Gastrocnemius medialis (tissue), 4 donors: ENCODE data around the gene TMF1. TPM values are rescaled to one million over a fixed set of nuclear protein-coding genes. Genes with fewer than 3 reads are reported as not detected.

Experiments used
- ATAC-seq, 2 donors: fragments of 150-250 bp; one replicate each; pipeline ENCODE4 v1.9.1; 2016
- DNase-seq, 2 donors: peaks; one replicate each; pipeline ENCODE4 v3.0.0-alpha.2; 2019
- H3K27ac ChIP-seq, 4 donors: fragments of 200-600 bp; sonication (generic); 1 replicate in 1 of 4; 2 replicates in 3 of 4; pipeline ENCODE4 v1.5.1; 2016 to 2018; ENCODE audit warnings: mild to moderate bottlenecking in 2 of 4, moderate library complexity in 1 of 4
- H3K27me3 ChIP-seq, 3 donors: fragments of 200-600 bp; sonication (generic) in 2 of 3; 1 replicate in 1 of 3; 2 replicates in 2 of 3; pipeline versions ENCODE4 v1.5.1 to v1.6.0; 2016 to 2019; ENCODE audit warnings: mild to moderate bottlenecking in 1 of 3, moderate library complexity in 1 of 3
- H3K36me3 ChIP-seq, 2 donors: fragments of 200-600 bp; sonication (generic) in 1 of 2; one replicate each; pipeline ENCODE4 v1.5.1; 2017 to 2018
- H3K4me1 ChIP-seq, 2 donors: fragments of 200-600 bp; sonication (generic) in 1 of 2; one replicate each; pipeline ENCODE4 v1.5.1; 2016 to 2017; ENCODE audit warnings: mild to moderate bottlenecking in 2 of 2
- H3K4me3 ChIP-seq, 4 donors: fragments of 200-600 bp; sonication (generic) in 3 of 4; 1 replicate in 1 of 4; 2 replicates in 3 of 4; pipeline ENCODE4 v1.5.1; 2016 to 2019; ENCODE audit warnings: mild to moderate bottlenecking in 2 of 4
- H3K9me3 ChIP-seq, 3 donors: fragments of 200-600 bp; sonication (generic) in 2 of 3; 1 replicate in 1 of 3; 2 replicates in 2 of 3; pipeline ENCODE4 v1.5.1; 2016 to 2019
- POLR2A ChIP-seq, 2 donors: fragments of 450-650 bp; IDR thresholded peaks; one replicate each; pipeline ENCODE4 v1.6.1; 2017; ENCODE audit warnings: antibody characterized with exemption in 2 of 2, mild to moderate bottlenecking in 2 of 2, moderate library complexity in 2 of 2
- in situ Hi-C, 4 donors: fragments of 200-750 bp; cut with MboI; loops; one replicate each; pipeline versions ENCODE4 v1.15.0 to v1.8.0; 2017; ENCODE audit warnings: low sequenced_read_pairs in 4 of 4
- intact Hi-C: fragments of 100-400 bp; cut with DNase I; formaldehyde crosslinking; loops from one replicate; pipeline ENCODE4 v1.15.1; 2023; ENCODE audit warnings: low total_unique reads
- microRNA counts, 2 donors: library from miRNA; unstranded; fragments of <30 nt; microRNA quantifications; one replicate each; lab custom pipeline; 2016
- microRNA-seq, 2 donors: library from miRNA; unstranded; fragments of <30 nt; microRNA quantifications; one replicate each; pipeline ENCODE4, GENCODE V29; 2016; ENCODE audit warnings: borderline replicate concordance in 2 of 2
- total RNA-seq, 4 donors: library from RNA; depleted of rRNA; stranded (reverse); fragments of >200 nt; gene quantifications; one replicate each; pipeline versions ENCODE4 v1.1.0 to v1.2.3, GENCODE V29; 2016
- TF ChIP-seq, protein P1 (sequence below), 5 experiments: fragments of 450-650 bp in 3 of 5; fragments of 200-600 bp in 2 of 5; sonication (generic) in 2 of 5; IDR thresholded peaks in 4 of 5; conservative IDR thresholded peaks in 1 of 5; 1 replicate in 4 of 5; 2 replicates in 1 of 5; pipeline ENCODE4 v1.5.1; 2016 to 2019; ENCODE audit warnings: antibody characterized with exemption in 5 of 5, mild to moderate bottlenecking in 3 of 5, moderate library complexity in 3 of 5

TMF1 gene
- total RNA-seq, 4 donors from 2014 or later: 27.0 to 49.6 (median 33.5) TPM

GRCh38 chr3:68974711-68975110 lies 77.4 kb downstream of the TMF1 start:
- TF ChIP-seq, protein P1, sequence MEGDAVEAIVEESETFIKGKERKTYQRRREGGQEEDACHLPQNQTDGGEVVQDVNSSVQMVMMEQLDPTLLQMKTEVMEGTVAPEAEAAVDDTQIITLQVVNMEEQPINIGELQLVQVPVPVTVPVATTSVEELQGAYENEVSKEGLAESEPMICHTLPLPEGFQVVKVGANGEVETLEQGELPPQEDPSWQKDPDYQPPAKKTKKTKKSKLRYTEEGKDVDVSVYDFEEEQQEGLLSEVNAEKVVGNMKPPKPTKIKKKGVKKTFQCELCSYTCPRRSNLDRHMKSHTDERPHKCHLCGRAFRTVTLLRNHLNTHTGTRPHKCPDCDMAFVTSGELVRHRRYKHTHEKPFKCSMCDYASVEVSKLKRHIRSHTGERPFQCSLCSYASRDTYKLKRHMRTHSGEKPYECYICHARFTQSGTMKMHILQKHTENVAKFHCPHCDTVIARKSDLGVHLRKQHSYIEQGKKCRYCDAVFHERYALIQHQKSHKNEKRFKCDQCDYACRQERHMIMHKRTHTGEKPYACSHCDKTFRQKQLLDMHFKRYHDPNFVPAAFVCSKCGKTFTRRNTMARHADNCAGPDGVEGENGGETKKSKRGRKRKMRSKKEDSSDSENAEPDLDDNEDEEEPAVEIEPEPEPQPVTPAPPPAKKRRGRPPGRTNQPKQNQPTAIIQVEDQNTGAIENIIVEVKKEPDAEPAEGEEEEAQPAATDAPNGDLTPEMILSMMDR (IDR thresholded peaks at IDR 0.05 in 4 of 5, conservative IDR thresholded peaks at IDR 0.05 in 1 of 5): no peak
- no peak for TF ChIP-seq POLR2A (IDR thresholded peaks at IDR 0.05)
- no peaks in the 10 kb centered on the region for H3K4me1 ChIP-seq
- H3K27me3 ChIP-seq: no peaks in the 10 kb centered on the region
- DNase-seq: no peak
- no peak for ATAC-seq
- in situ Hi-C loops (no loop called here), intact Hi-C loops (no loop called here)
- H3K4me3 ChIP-seq: no peak overlapping the region
- H3K9me3 ChIP-seq: no peaks in the 10 kb centered on the region
- H3K27ac ChIP-seq: no peak overlapping the region
- H3K36me3 ChIP-seq: peaks cover 0 to 56% of the 10 kb centered on the region in 2 donors

DNA sequence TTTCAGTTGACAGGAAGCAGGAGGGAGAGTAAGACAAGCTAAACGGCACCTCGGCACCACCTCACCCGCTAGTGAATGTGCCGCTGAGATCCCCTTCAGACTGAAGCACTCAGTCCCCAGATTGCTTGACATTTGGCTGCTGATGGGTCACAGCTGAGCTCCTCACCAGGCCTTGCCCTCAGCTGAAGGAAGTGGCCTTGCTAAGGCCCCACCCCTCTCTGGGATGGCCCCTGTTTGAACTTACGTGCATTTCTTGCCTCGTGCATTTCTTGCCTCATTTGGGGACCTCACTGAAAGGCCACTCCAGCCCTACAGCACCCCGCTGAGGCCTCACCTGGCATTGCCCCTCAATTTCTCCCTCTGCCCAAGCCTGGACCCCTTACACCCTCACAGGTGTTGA lies 78.5 kb downstream of the TMF1 start:
- in situ Hi-C loops: no loop called here

GRCh38 chr3:68972358-68972979 lies 79.7 kb downstream of the TMF1 start:
- H3K4me3 ChIP-seq: no peak overlapping the region
- in situ Hi-C loops: no loop called here
- H3K27me3 ChIP-seq: no peaks in the 10 kb centered on the region
- DNase-seq (no peak), ATAC-seq (peak in 1 of 2 donors; percentile 58)
- H3K4me1 ChIP-seq: no peaks in the 10 kb centered on the region
- H3K9me3 ChIP-seq: no peaks in the 10 kb centered on the region
- H3K36me3 ChIP-seq: peaks cover 0 to 34% of the 10 kb centered on the region in 2 donors
- intact Hi-C loops: no loop called here
- TF ChIP-seq, protein P1 (IDR thresholded peaks at IDR 0.05 in 4 of 5, conservative IDR thresholded peaks at IDR 0.05 in 1 of 5): peak in 4 of 5 experiments; percentile 16 to 55 (median 37)
- TF ChIP-seq POLR2A (IDR thresholded peaks at IDR 0.05): no peak
- no peak overlapping the region for H3K27ac ChIP-seq

More for the DNA sequence above, 78.5 kb downstream of the TMF1 start:
- H3K27me3 ChIP-seq: no peaks in the 10 kb centered on the region
- no peak overlapping the region for H3K27ac ChIP-seq
- no peaks in the 10 kb centered on the region for H3K4me1 ChIP-seq
- TF ChIP-seq, protein P1 (IDR thresholded peaks at IDR 0.05 in 4 of 5, conservative IDR thresholded peaks at IDR 0.05 in 1 of 5): no peak
- TF ChIP-seq POLR2A (IDR thresholded peaks at IDR 0.05): no peak
- H3K9me3 ChIP-seq: no peaks in the 10 kb centered on the region
- ATAC-seq (no peak), DNase-seq (no peak)
- peaks cover 0 to 45% of the 10 kb centered on the region in 2 donors for H3K36me3 ChIP-seq
- intact Hi-C loops: no loop called here
- no peak overlapping the region for H3K4me3 ChIP-seq

MicroRNAs encoded within 50 kb of the gene (microRNA counts, 767-probe panel; counts per million panel counts)
- 356 to 448 counts per million in 2 donors for microRNA hsa-miR-3136-5p (lab: Ali Mortazavi, UCI)

Small RNA genes lying within 50 kb of the gene (microRNA-seq; reads per million reads assigned to microRNA genes)
- gene MIR3136: 0 to 1.2 reads per million in 2 donors

Other genes starting within 250 kb of the TMF1 start
- under 1 TPM in 1 of 4 donors, not detected in 3; 0.39 TPM for gene TAFA4, start 119.8 kb downstream of the TMF1 start, total RNA-seq
- gene EOGT, start 38.6 kb downstream of the TMF1 start, total RNA-seq: 10 to 100 TPM; 13.3 to 25.2 (median 20.1) TPM
- 10 to 100 TPM; 29.3 to 42.2 (median 36.0) TPM for gene UBA3, start 28.0 kb upstream of the TMF1 start, total RNA-seq
- gene ARL6IP5, start 32.6 kb upstream of the TMF1 start, total RNA-seq: 100 to 1,000 TPM; 108 to 181 (median 145) TPM
- gene LMOD3, start 70.3 kb upstream of the TMF1 start, total RNA-seq: 100 to 1,000 TPM in 3 of 4 donors, 10 to 100 TPM in 1; 31.0 to 194 (median 113) TPM